Esophagus muscularis mucosa (tissue), 3 donors: ENCODE data around the gene ASB9.

Experiments
- POLR2A ChIP-seq: fragments of 450-650 bp; IDR thresholded peaks from one replicate; pipeline ENCODE4 v1.6.1; 2017; ENCODE audit warnings: antibody characterized with exemption, moderate library complexity, mild to moderate bottlenecking, low read depth
- POLR2AphosphoS5 ChIP-seq, 2 donors: sonication (generic); formaldehyde crosslinking; IDR thresholded peaks; one replicate each; pipeline ENCODE4 v1.6.1; 2017; ENCODE audit warnings: antibody characterized with exemption in 2 of 2
- TF ChIP-seq, protein P1 (sequence below), 3 experiments: fragments of 200-600 bp in 2 of 3; fragments of 450-650 bp in 1 of 3; sonication (generic) in 2 of 3; IDR thresholded peaks; one replicate each; pipeline ENCODE4 v1.5.1; 2017 to 2019; ENCODE audit warnings: antibody characterized with exemption in 3 of 3, mild to moderate bottlenecking in 2 of 3, moderate library complexity in 1 of 3

GRCh38 chrX:15269120-15269519 lies 763 bp downstream of the ASB9 start:
- TF ChIP-seq, protein P1, sequence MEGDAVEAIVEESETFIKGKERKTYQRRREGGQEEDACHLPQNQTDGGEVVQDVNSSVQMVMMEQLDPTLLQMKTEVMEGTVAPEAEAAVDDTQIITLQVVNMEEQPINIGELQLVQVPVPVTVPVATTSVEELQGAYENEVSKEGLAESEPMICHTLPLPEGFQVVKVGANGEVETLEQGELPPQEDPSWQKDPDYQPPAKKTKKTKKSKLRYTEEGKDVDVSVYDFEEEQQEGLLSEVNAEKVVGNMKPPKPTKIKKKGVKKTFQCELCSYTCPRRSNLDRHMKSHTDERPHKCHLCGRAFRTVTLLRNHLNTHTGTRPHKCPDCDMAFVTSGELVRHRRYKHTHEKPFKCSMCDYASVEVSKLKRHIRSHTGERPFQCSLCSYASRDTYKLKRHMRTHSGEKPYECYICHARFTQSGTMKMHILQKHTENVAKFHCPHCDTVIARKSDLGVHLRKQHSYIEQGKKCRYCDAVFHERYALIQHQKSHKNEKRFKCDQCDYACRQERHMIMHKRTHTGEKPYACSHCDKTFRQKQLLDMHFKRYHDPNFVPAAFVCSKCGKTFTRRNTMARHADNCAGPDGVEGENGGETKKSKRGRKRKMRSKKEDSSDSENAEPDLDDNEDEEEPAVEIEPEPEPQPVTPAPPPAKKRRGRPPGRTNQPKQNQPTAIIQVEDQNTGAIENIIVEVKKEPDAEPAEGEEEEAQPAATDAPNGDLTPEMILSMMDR (IDR thresholded peaks at IDR 0.05), result no peak
- no peak for TF ChIP-seq POLR2AphosphoS5 (IDR thresholded peaks at IDR 0.05)
- no peak for TF ChIP-seq POLR2A
